Loucy (cell line): ENCODE data around the gene AFTPH.

Source experiments
- H2AFZ ChIP-seq: fragments of 200-600 bp; sonication (generic); 2 replicates; pipeline ENCODE4 v1.6.0; 2016; ENCODE audit warnings: antibody characterized with exemption, mild to moderate bottlenecking, low read length, moderate library complexity
- H3F3A ChIP-seq: fragments of 200-600 bp; 2 replicates; pipeline ENCODE4 v1.6.0; 2016; ENCODE audit warnings: antibody characterized with exemption, low read depth, mild to moderate bottlenecking
- H3K27me3 ChIP-seq: fragments of 200-600 bp; sonication (generic); 2 replicates; pipeline ENCODE4 v1.6.1; 2014; ENCODE audit warnings: low read length, mild to moderate bottlenecking; ENCODE audit not compliant: insufficient read depth, poor library complexity, severe bottlenecking
- H3K36me3 ChIP-seq: fragments of 200-600 bp; sonication (generic); 2 replicates; pipeline ENCODE4 v1.6.1; 2016; ENCODE audit warnings: low read length; ENCODE audit not compliant: insufficient read depth
- H3K4me1 ChIP-seq: fragments of 200-600 bp; sonication (generic); 2 replicates; pipeline ENCODE4 v1.5.1; 2014; ENCODE audit warnings: low read length, mild to moderate bottlenecking; ENCODE audit not compliant: insufficient read depth, poor library complexity, severe bottlenecking
- H3K4me2 ChIP-seq: fragments of 200-600 bp; sonication (generic); 2 replicates; pipeline ENCODE4 v1.6.0; 2014; ENCODE audit warnings: antibody characterized with exemption, low read length, low read depth, mild to moderate bottlenecking; ENCODE audit not compliant: poor library complexity, severe bottlenecking
- H3K4me3 ChIP-seq: fragments of 200-600 bp; sonication (generic); 2 replicates; pipeline ENCODE4 v1.5.1; 2014; ENCODE audit warnings: low read length, mild to moderate bottlenecking, mixed read lengths; ENCODE audit not compliant: poor library complexity, severe bottlenecking
- H3K79me2 ChIP-seq: fragments of 200-600 bp; sonication (generic); 2 replicates; pipeline ENCODE4 v1.6.1; 2014; ENCODE audit warnings: low read length; ENCODE audit not compliant: insufficient read depth
- H3K9ac ChIP-seq: fragments of 200-600 bp; sonication (generic); 2 replicates; pipeline ENCODE4 v1.6.0; 2014; ENCODE audit warnings: mild to moderate bottlenecking, low read depth, low read length, moderate library complexity; ENCODE audit not compliant: poor library complexity, severe bottlenecking
- H3K9me2 ChIP-seq: fragments of 200-600 bp; sonication (generic); replicated peaks from 2 replicates; pipeline ENCODE4 v1.6.1; 2016; ENCODE audit warnings: low read depth, low read length, mixed read lengths
- H3K9me3 ChIP-seq: fragments of 200-600 bp; sonication (generic); 2 replicates; pipeline ENCODE4 v1.6.1; 2014; ENCODE audit warnings: mild to moderate bottlenecking, antibody characterized with exemption, low read length, low read depth; ENCODE audit not compliant: insufficient read depth
- H4K20me1 ChIP-seq: fragments of 200-600 bp; sonication (generic); 2 replicates; pipeline ENCODE4 v1.6.0; 2014; ENCODE audit warnings: antibody characterized with exemption, low read length, mild to moderate bottlenecking; ENCODE audit not compliant: insufficient read depth, poor library complexity, severe bottlenecking
- EZH2phosphoT487 ChIP-seq: fragments of 200-600 bp; IDR thresholded peaks from 2 replicates; pipeline ENCODE4 v1.6.1; 2018; ENCODE audit warnings: antibody characterized with exemption, mild to moderate bottlenecking, moderate library complexity, borderline replicate concordance
- TF ChIP-seq, protein P1 (sequence below): fragments of 200-600 bp; sonication (generic); conservative IDR thresholded peaks from 2 replicates; pipeline ENCODE4 v1.5.1; 2014; ENCODE audit warnings: mild to moderate bottlenecking, antibody characterized with exemption, low read length

Gene AFTPH

GRCh38 chr2:64492272-64492671, 31.9 kb upstream of the AFTPH start:
- Histone ChIP-seq H3K9ac (no peak overlapping the region), H3K4me1 (no peaks in the 10 kb centered on the region), H3K27me3 (peaks cover 74% of the 10 kb centered on the region), H4K20me1 (no peaks in the 10 kb centered on the region), H2AFZ (no peak overlapping the region), H3K4me3 (no peak overlapping the region), H3K9me3 (no peaks in the 10 kb centered on the region), H3K36me3 (no peaks in the 10 kb centered on the region), H3F3A (no peaks in the 10 kb centered on the region), H3K9me2 (no peaks in the 10 kb centered on the region), H3K4me2 (no peak overlapping the region), H3K79me2 (no peaks in the 10 kb centered on the region)
- TF ChIP-seq, protein P1, sequence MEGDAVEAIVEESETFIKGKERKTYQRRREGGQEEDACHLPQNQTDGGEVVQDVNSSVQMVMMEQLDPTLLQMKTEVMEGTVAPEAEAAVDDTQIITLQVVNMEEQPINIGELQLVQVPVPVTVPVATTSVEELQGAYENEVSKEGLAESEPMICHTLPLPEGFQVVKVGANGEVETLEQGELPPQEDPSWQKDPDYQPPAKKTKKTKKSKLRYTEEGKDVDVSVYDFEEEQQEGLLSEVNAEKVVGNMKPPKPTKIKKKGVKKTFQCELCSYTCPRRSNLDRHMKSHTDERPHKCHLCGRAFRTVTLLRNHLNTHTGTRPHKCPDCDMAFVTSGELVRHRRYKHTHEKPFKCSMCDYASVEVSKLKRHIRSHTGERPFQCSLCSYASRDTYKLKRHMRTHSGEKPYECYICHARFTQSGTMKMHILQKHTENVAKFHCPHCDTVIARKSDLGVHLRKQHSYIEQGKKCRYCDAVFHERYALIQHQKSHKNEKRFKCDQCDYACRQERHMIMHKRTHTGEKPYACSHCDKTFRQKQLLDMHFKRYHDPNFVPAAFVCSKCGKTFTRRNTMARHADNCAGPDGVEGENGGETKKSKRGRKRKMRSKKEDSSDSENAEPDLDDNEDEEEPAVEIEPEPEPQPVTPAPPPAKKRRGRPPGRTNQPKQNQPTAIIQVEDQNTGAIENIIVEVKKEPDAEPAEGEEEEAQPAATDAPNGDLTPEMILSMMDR = no peak
- no peak for TF ChIP-seq EZH2phosphoT487

GRCh38 chr2:64492821-64493220, 31.3 kb upstream of the AFTPH start:
- H3K36me3 ChIP-seq = no peaks in the 10 kb centered on the region
- H3K9me3 ChIP-seq = no peaks in the 10 kb centered on the region
- no peak overlapping the region for H3K9ac ChIP-seq
- no peaks in the 10 kb centered on the region for H3F3A ChIP-seq
- no peaks in the 10 kb centered on the region for H3K9me2 ChIP-seq
- H3K79me2 ChIP-seq = no peaks in the 10 kb centered on the region
- H3K27me3 ChIP-seq = peaks cover 80% of the 10 kb centered on the region
- no peaks in the 10 kb centered on the region for H3K4me1 ChIP-seq
- no peak for TF ChIP-seq EZH2phosphoT487
- TF ChIP-seq, protein P1 = no peak
- no peak overlapping the region for H2AFZ ChIP-seq
- no peak overlapping the region for H3K4me2 ChIP-seq
- no peak overlapping the region for H3K4me3 ChIP-seq
- H4K20me1 ChIP-seq = no peaks in the 10 kb centered on the region

DNA sequence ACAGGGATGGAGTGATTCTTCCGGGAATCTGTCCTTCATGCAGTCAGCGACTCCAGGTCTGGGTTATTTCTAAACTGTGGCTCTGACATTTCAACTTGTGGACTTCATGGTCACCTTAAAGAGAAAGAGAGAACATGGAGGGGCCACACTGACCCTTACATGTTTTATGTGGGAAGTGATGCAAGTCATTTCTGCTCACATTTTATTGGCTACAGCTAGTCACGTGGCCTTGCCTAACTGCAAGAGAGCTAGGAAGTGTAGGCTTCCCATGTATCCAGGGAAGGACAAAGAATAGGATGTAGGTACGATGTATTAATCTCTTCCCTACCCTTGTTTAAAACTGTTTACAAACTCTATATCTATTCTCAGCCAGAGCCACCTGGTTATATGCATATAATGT, 30.3 kb upstream of the AFTPH start:
- no peaks in the 10 kb centered on the region for H3K36me3 ChIP-seq
- no peaks in the 10 kb centered on the region for H3K9me3 ChIP-seq
- no peaks in the 10 kb centered on the region for H3K79me2 ChIP-seq
- H3F3A ChIP-seq = no peaks in the 10 kb centered on the region
- H3K4me3 ChIP-seq = no peak overlapping the region
- no peak overlapping the region for H3K4me2 ChIP-seq
- H3K4me1 ChIP-seq = no peaks in the 10 kb centered on the region
- H3K9me2 ChIP-seq = no peaks in the 10 kb centered on the region
- peaks cover 89% of the 10 kb centered on the region for H3K27me3 ChIP-seq
- no peak overlapping the region for H3K9ac ChIP-seq
- no peak for TF ChIP-seq EZH2phosphoT487
- TF ChIP-seq, protein P1 = no peak
- no peaks in the 10 kb centered on the region for H4K20me1 ChIP-seq
- H2AFZ ChIP-seq = no peak overlapping the region
